Measurements from ENCODE around the gene MLLT3.

Gene MLLT3

GRCh38 chr9:20417373-20418080, 204.8 kb downstream of the MLLT3 start:
- no peak for ATAC-seq (ENCODE audit: insufficient read depth, low read depth)

DNA sequence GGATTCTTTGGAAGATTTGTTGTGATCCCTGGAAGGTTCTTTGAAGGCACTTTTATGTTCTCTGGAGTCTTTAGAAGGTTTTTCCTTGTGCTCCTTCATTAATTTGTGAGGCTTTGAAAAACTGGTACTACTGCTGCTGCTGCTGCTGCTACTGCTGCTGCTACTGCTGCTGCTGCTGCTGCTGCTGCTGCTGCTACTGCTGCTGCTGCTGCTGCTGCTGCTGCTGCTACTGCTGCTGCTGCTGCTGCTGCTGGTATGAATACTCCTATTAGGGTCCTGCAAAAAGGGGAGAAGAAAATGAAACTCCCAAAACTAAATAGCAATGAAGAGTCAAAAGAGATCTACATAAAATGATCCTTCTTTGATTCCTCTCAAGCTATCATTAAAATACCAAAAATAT, 208.1 kb downstream of the MLLT3 start:
- no peak for DNase-seq
- Histone ChIP-seq H4K20me1 (ENCODE audit: insufficient read depth, low read length) (no peaks in the 10 kb centered on the region), H3K27ac (ENCODE audit: low read length) (no peak overlapping the region), H3K79me2 (ENCODE audit: insufficient read depth, low read length) (peaks cover 3% of the 10 kb centered on the region; the same call in 1 of the 2 replicates), H3K9me3 (ENCODE audit: insufficient read depth, low read length, severe bottlenecking) (no peaks in the 10 kb centered on the region), H3K27me3 (ENCODE audit: insufficient read depth, low read length, poor library complexity) (no peaks in the 10 kb centered on the region), H3K36me3 (ENCODE audit: insufficient read depth, low read length) (peaks cover 14% of the 10 kb centered on the region), H3K4me1 (ENCODE audit: insufficient read depth, low read length) (no peaks in the 10 kb centered on the region), H2AFZ (ENCODE audit: low read depth, low read length) (no peak overlapping the region), H3K4me3 (ENCODE audit: low read depth in 1 of 2, low read length in 2 of 2) (no peak overlapping the region), H3K9ac (ENCODE audit: low read depth, low read length) (no peak overlapping the region), H3K4me2 (ENCODE audit: insufficient read depth, low read length) (no peak overlapping the region)
- ATAC-seq (ENCODE audit: insufficient read depth, low read depth) = no peak
- TF ChIP-seq CTCF (IDR thresholded peaks at IDR 0.05; ENCODE audit: borderline replicate concordance, extremely low read depth, low read length, poor library complexity, severe bottlenecking) = no peak
- TF ChIP-seq EZH2 (IDR thresholded peaks at IDR 0.05; ENCODE audit: borderline replicate concordance, low read depth, low read length, severe bottlenecking) = no peak

More at GRCh38 chr9:20417373-20418080, 204.8 kb downstream of the MLLT3 start:
- no peak for DNase-seq
- H3K9ac ChIP-seq (ENCODE audit: low read depth, low read length) = no peak overlapping the region
- no peak overlapping the region for H2AFZ ChIP-seq (ENCODE audit: low read depth, low read length)
- no peaks in the 10 kb centered on the region for H4K20me1 ChIP-seq (ENCODE audit: insufficient read depth, low read length)
- peaks cover 9% of the 10 kb centered on the region; the same call in 1 of the 2 replicates for H3K36me3 ChIP-seq (ENCODE audit: insufficient read depth, low read length)
- H3K4me3 ChIP-seq (ENCODE audit: low read depth in 1 of 2, low read length in 2 of 2) = no peak overlapping the region
- no peaks in the 10 kb centered on the region for H3K9me3 ChIP-seq (ENCODE audit: insufficient read depth, low read length, severe bottlenecking)
- H3K27ac ChIP-seq (ENCODE audit: low read length) = no peak overlapping the region
- no peaks in the 10 kb centered on the region for H3K27me3 ChIP-seq (ENCODE audit: insufficient read depth, low read length, poor library complexity)
- H3K79me2 ChIP-seq (ENCODE audit: insufficient read depth, low read length) = peaks cover 4% of the 10 kb centered on the region; the same call in 1 of the 2 replicates
- TF ChIP-seq CTCF (IDR thresholded peaks at IDR 0.05; ENCODE audit: borderline replicate concordance, extremely low read depth, low read length, poor library complexity, severe bottlenecking) (no peak), EZH2 (IDR thresholded peaks at IDR 0.05; ENCODE audit: borderline replicate concordance, low read depth, low read length, severe bottlenecking) (no peak)
- no peak overlapping the region for H3K4me2 ChIP-seq (ENCODE audit: insufficient read depth, low read length)
- H3K4me1 ChIP-seq (ENCODE audit: insufficient read depth, low read length) = no peaks in the 10 kb centered on the region

DNA sequence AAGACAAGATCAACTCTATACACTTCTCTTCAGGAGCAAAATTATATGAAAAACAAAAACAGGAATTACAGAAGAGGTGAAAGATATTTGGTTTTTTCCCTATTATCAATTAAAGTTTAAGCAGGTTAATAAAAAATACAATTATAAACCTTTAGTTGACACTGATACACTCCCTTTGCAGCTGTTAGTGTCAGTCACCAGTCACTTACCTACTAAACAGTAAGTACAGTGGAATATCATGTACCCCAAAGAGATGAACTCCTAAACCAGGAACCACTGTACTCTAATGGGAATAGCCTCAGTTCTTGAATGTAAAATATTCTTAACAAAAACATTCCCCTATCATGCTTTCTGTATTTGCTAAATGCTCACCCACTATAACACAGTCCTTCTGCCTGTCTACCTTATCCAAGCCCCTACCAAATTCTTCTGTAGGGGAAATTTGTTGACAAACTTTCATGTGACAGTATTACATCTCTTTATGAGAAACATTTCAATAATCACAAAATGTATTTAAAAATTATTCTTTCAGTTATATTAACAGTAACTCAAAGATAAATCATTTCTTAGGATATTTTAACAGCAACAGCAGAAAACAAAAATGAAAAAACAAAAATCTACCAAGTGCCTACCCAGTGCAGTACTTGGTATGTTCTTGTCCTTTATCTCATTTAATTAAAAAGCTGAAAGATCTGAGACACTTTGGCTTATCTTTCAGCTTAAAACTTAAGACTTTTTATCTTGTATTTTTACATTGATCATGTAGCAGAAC, 212.8 kb downstream of the MLLT3 start:
- no peak overlapping the region for H3K4me2 ChIP-seq (ENCODE audit: insufficient read depth, low read length)
- no peak overlapping the region for H2AFZ ChIP-seq (ENCODE audit: low read depth, low read length)
- ATAC-seq (ENCODE audit: insufficient read depth, low read depth) (no peak), DNase-seq (no peak)
- H3K79me2 ChIP-seq (ENCODE audit: insufficient read depth, low read length) = no peaks in the 10 kb centered on the region
- H3K9me3 ChIP-seq (ENCODE audit: insufficient read depth, low read length, severe bottlenecking) = no peaks in the 10 kb centered on the region
- TF ChIP-seq EZH2 (IDR thresholded peaks at IDR 0.05; ENCODE audit: borderline replicate concordance, low read depth, low read length, severe bottlenecking) (no peak), CTCF (IDR thresholded peaks at IDR 0.05; ENCODE audit: borderline replicate concordance, extremely low read depth, low read length, poor library complexity, severe bottlenecking) (no peak)
- H4K20me1 ChIP-seq (ENCODE audit: insufficient read depth, low read length) = no peaks in the 10 kb centered on the region
- H3K4me1 ChIP-seq (ENCODE audit: insufficient read depth, low read length) = no peaks in the 10 kb centered on the region
- no peak overlapping the region for H3K4me3 ChIP-seq (ENCODE audit: low read depth in 1 of 2, low read length in 2 of 2)
- H3K36me3 ChIP-seq (ENCODE audit: insufficient read depth, low read length) = peaks cover 17% of the 10 kb centered on the region
- no peak overlapping the region for H3K9ac ChIP-seq (ENCODE audit: low read depth, low read length)
- H3K27me3 ChIP-seq (ENCODE audit: insufficient read depth, low read length, poor library complexity) = no peaks in the 10 kb centered on the region
- H3K27ac ChIP-seq (ENCODE audit: low read length) = no peak overlapping the region

All from DND-41 (cell line).